ENCODE results near the gene NLRC3. TPM values are rescaled to one million over a fixed set of nuclear protein-coding genes. Genes with fewer than 3 reads are reported as not detected.

NLRC3 gene
- total RNA-seq, 1 donor from 2014 or later, result not detected

DNA sequence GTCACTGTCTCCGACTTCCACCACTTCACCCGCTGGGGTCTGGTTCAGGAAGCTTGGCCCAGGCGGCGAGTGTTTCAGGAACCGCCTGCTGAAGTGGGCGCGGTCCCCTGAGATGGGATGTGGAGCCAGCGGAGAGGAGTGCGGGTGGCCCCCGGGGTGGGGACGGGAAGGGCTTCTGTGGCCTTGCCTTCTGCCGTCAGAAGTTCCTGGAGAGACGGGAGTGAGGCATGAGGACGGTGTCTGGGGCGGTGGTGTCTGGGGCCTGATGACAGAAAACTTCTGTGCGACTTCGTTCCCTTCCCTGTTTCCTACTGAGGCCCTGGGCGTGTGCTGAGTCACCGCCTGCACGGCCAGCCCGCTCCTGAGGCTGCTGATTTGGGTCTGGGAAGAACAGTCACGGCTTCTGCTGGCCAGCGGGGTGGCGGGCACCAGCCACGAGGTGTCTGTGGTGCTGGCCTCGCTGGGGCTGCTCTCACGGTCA, 12.3 kb upstream of the NLRC3 start:
- Mint-ChIP-seq H3K27ac (ENCODE audit: unreplicated experiment) (no peak overlapping the region), H3K27me3 (ENCODE audit: unreplicated experiment) (no peaks in the 10 kb centered on the region), H3K4me3 (ENCODE audit: unreplicated experiment) (no peak overlapping the region), H3K36me3 (ENCODE audit: unreplicated experiment) (peaks cover 17% of the 10 kb centered on the region), H3K4me1 (ENCODE audit: unreplicated experiment) (no peaks in the 10 kb centered on the region), H3K9me3 (ENCODE audit: unreplicated experiment) (no peaks in the 10 kb centered on the region)
- DNase-seq (ENCODE audit: extremely low spot score, unreplicated experiment), result no peak
- TF ChIP-seq, protein P1, sequence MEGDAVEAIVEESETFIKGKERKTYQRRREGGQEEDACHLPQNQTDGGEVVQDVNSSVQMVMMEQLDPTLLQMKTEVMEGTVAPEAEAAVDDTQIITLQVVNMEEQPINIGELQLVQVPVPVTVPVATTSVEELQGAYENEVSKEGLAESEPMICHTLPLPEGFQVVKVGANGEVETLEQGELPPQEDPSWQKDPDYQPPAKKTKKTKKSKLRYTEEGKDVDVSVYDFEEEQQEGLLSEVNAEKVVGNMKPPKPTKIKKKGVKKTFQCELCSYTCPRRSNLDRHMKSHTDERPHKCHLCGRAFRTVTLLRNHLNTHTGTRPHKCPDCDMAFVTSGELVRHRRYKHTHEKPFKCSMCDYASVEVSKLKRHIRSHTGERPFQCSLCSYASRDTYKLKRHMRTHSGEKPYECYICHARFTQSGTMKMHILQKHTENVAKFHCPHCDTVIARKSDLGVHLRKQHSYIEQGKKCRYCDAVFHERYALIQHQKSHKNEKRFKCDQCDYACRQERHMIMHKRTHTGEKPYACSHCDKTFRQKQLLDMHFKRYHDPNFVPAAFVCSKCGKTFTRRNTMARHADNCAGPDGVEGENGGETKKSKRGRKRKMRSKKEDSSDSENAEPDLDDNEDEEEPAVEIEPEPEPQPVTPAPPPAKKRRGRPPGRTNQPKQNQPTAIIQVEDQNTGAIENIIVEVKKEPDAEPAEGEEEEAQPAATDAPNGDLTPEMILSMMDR (IDR thresholded peaks at IDR 0.05), result no peak

DNA sequence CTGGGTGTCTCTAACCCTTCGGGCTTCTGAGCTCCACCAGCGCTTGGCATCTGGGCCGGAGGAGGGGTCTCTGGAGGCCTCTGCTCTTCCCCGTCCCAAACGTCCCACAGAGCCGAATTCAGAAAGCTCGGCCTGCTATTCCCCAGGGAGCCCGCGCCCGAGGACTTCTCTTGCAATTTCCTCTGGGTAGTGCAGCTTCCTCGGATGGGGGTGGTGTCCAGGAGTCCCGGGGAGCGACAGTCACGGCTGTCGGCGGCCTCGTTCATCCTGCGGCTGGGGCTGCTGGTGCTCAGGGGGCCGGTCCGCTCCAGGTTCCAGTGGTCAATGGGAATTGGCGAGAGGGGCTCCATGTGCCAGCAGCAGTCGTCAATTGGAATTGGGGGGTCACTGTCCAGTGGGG, 11.8 kb upstream of the NLRC3 start:
- Mint-ChIP-seq H3K36me3 (ENCODE audit: unreplicated experiment) (peaks cover 17% of the 10 kb centered on the region), H3K27ac (ENCODE audit: unreplicated experiment) (no peak overlapping the region), H3K4me1 (ENCODE audit: unreplicated experiment) (no peaks in the 10 kb centered on the region), H3K27me3 (ENCODE audit: unreplicated experiment) (no peaks in the 10 kb centered on the region), H3K4me3 (ENCODE audit: unreplicated experiment) (no peak overlapping the region), H3K9me3 (ENCODE audit: unreplicated experiment) (no peaks in the 10 kb centered on the region)
- no peak for DNase-seq (ENCODE audit: extremely low spot score, unreplicated experiment)
- TF ChIP-seq, protein P1 (IDR thresholded peaks at IDR 0.05), result no peak

DNA sequence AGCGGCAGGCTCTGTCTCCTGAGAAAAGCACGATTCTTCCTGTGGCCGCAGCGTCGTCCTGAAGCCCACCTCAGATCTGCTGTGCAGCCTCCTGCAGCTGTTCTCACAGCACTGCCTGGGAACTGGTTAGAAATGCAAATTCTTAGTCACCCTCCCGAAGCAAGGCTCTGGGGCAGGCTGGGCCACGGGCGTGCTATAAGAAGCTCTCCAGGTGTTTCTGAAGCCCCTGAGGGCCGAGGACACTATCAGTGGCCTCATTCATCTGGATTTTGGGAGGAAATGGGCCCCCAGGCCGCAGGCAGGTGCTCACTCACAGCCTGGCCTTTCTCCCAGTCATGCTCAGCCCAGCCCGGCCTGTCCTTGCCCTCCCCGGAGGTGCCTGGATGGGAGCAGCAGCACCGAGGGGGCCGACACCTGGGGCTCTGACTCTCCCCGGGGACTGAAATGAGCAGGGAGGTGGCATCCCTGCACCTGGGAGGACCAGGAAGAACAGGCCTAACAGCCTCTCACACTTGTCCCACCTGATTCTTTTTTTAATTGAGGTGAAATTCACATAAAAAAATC, 10.4 kb upstream of the NLRC3 start:
- Mint-ChIP-seq H3K36me3 (ENCODE audit: unreplicated experiment) (peaks cover 19% of the 10 kb centered on the region), H3K4me1 (ENCODE audit: unreplicated experiment) (no peaks in the 10 kb centered on the region), H3K9me3 (ENCODE audit: unreplicated experiment) (no peaks in the 10 kb centered on the region), H3K27ac (ENCODE audit: unreplicated experiment) (no peak overlapping the region), H3K27me3 (ENCODE audit: unreplicated experiment) (no peaks in the 10 kb centered on the region), H3K4me3 (ENCODE audit: unreplicated experiment) (no peak overlapping the region)
- TF ChIP-seq, protein P1 (IDR thresholded peaks at IDR 0.05), result no peak
- DNase-seq (ENCODE audit: extremely low spot score, unreplicated experiment), result no peak

DNA sequence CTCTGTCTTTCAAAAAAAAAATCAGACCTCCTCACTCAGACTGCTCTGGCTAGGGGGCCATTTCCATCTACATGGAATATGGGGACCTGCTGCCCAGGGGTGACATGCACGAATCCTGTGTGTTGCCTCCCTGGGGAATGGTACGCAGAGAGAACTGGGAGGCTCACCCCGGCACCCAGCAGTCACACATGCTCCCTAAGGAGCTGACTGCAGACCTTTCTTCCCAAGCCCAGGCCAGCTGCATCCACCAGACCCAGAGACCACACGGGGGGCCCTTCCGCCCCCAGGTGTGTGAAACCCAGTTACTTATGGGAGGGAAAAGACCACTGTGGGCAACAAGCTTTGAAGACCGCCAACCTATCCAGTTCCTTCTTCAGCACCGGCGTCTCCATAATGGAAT, 7.2 kb upstream of the NLRC3 start:
- H3K4me3 Mint-ChIP-seq (ENCODE audit: unreplicated experiment), result no peak overlapping the region
- peaks cover 2% of the 10 kb centered on the region for H3K36me3 Mint-ChIP-seq (ENCODE audit: unreplicated experiment)
- no peaks in the 10 kb centered on the region for H3K9me3 Mint-ChIP-seq (ENCODE audit: unreplicated experiment)
- no peak overlapping the region for H3K27ac Mint-ChIP-seq (ENCODE audit: unreplicated experiment)
- no peaks in the 10 kb centered on the region for H3K27me3 Mint-ChIP-seq (ENCODE audit: unreplicated experiment)
- TF ChIP-seq, protein P1 (IDR thresholded peaks at IDR 0.05), result no peak
- no peak for DNase-seq (ENCODE audit: extremely low spot score, unreplicated experiment)
- H3K4me1 Mint-ChIP-seq (ENCODE audit: unreplicated experiment), result peaks cover 3% of the 10 kb centered on the region

DNA sequence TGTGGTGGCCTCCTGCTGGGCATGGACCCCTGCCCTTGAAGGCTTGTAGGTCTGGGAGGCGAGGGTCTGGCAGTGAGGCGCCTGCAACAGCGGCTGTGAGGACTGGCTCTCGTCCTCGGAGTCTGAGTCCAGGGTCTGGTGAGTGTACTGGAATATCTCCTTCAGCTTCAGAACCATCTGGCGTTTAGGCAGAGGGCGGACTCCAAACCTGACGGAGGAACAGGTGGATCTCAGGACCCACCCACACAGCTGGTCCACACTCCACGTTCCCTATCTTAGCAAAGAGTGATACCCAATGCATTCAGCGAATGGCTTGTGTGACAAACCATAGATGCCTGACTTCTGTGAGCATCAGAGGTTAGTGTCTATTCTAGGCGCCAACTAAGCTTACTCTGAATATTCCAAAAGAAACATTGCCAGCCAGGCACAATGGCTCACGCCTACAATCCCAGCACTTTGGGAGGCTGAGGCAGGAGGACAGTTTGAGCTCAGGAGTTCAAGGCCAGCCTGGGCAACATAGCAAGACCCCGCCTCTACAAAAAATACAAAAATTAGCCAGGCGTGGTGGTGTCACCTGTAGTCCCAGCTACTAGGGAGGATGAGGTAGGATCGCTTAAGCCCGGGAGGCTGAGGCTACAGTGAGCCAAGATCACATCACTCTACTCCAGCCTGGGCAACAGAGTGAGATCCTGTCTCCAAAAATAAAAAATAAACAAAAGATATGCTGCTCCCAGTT, 6.3 kb upstream of the NLRC3 start:
- Mint-ChIP-seq H3K4me3 (ENCODE audit: unreplicated experiment) (no peak overlapping the region), H3K36me3 (ENCODE audit: unreplicated experiment) (peaks cover 2% of the 10 kb centered on the region)

More for the DNA sequence above, 6.3 kb upstream of the NLRC3 start:
- Mint-ChIP-seq H3K27me3 (ENCODE audit: unreplicated experiment) (no peaks in the 10 kb centered on the region), H3K9me3 (ENCODE audit: unreplicated experiment) (no peaks in the 10 kb centered on the region), H3K27ac (ENCODE audit: unreplicated experiment) (no peak overlapping the region), H3K4me1 (ENCODE audit: unreplicated experiment) (peaks cover 6% of the 10 kb centered on the region)
- no peak for DNase-seq (ENCODE audit: extremely low spot score, unreplicated experiment)
- TF ChIP-seq, protein P1 (IDR thresholded peaks at IDR 0.05), result no peak
